GM12878 (cell line): ENCODE measurements around the gene ZNF892. TPM values are rescaled to one million over a fixed set of nuclear protein-coding genes. Genes with fewer than 3 reads are reported as not detected.

Source experiments
- ATAC-seq: fragments of 200-7000 bp; cut with Tn5 transposase; 3 replicates; pipeline ENCODE4 v1.9.1; 2020; ENCODE audit warnings: mild to moderate bottlenecking, moderate library complexity
- Bru-seq: library from RNA; stranded (reverse); fragments of 400-500 nt; gene quantifications from one replicate; lab custom pipeline; 2021; lab: Mats Ljungman, UMichigan
- BruChase-seq, 2 experiments: library from RNA; stranded (reverse); fragments of 400-500 nt; gene quantifications; one replicate each; lab custom pipeline; 2021; lab: Mats Ljungman, UMichigan
- BruUV-seq: library from RNA; stranded (reverse); fragments of 400-500 nt; replicated peaks from 2 replicates; lab custom pipeline; 2021; lab: Mats Ljungman, UMichigan
- CTCF ChIA-PET: fragments of 300-600 bp; sonication (Branson Sonifier 250); formaldehyde crosslinking; extraction: SDS; loops from one replicate; lab custom pipeline; 2021; ENCODE audit warnings: inconsistent platforms; lab: Yijun Ruan, JAX
- POLR2A ChIA-PET: fragments of 350-600 bp; formaldehyde crosslinking; extraction: SDS; loops from one replicate; lab custom pipeline; 2021; ENCODE audit warnings: inconsistent platforms; lab: Charles Lee
- RAD21 ChIA-PET: fragments of 300-600 bp; sonication (Branson Sonifier 250); formaldehyde crosslinking; loops from one replicate; lab custom pipeline; 2023; ENCODE audit warnings: antibody characterized with exemption; ENCODE audit not compliant: unreplicated experiment; lab: Charles Lee
- SMC1A ChIA-PET: fragments of 300-600 bp; sonication (Branson Sonifier 250); formaldehyde crosslinking; loops from one replicate; lab custom pipeline; 2023; ENCODE audit not compliant: unreplicated experiment, uncharacterized antibody; lab: Charles Lee
- DNase-seq: peaks from one replicate; pipeline ENCODE4 v3.0.0-alpha.2; 2011; ENCODE audit warnings: low read depth, low spot score
- FAIRE-seq: peaks from 3 replicates; lab custom pipeline; 2011; peaks lifted over from hg19 to GRCh38; lab: Jason Lieb, UNC
- H2AFZ ChIP-seq: 2 replicates; pipeline ENCODE4 v1.6.0; 2011; ENCODE audit warnings: low read depth, low read length, control low read depth; ENCODE audit not compliant: control insufficient read depth
- H3K27ac ChIP-seq: 2 replicates; pipeline ENCODE4 v1.5.1; 2011; ENCODE audit warnings: control low read depth; ENCODE audit not compliant: control insufficient read depth, insufficient read depth
- H3K27me3 ChIP-seq, 2 experiments: replicated peaks in 1 of 2; 2 replicates each; pipeline versions ENCODE4 v1.6.0 to v1.6.1; 2011; ENCODE audit warnings: low read length in 1 of 2; ENCODE audit not compliant: control insufficient read depth in 2 of 2, insufficient read depth in 2 of 2
- H3K36me3 ChIP-seq, 2 experiments: 2 replicates each; pipeline ENCODE4 v1.5.1; 2011; ENCODE audit warnings: low read length in 1 of 2; ENCODE audit not compliant: control insufficient read depth in 2 of 2, insufficient read depth in 2 of 2
- H3K4me1 ChIP-seq: 2 replicates; pipeline ENCODE4 v1.6.1; 2011; ENCODE audit warnings: mild to moderate bottlenecking, low read length, moderate library complexity, mixed read lengths; ENCODE audit not compliant: control insufficient read depth, insufficient read depth
- H3K4me2 ChIP-seq: 2 replicates; pipeline ENCODE4 v1.6.0; 2011; ENCODE audit warnings: control low read depth; ENCODE audit not compliant: control insufficient read depth, insufficient read depth
- H3K4me3 ChIP-seq: fragments of 200-600 bp; sonication (generic); 2 replicates; pipeline ENCODE4 v1.5.1; 2016
- H3K79me2 ChIP-seq: 2 replicates; pipeline ENCODE4 v1.6.0; 2011; ENCODE audit warnings: low read length; ENCODE audit not compliant: control insufficient read depth, insufficient read depth
- H3K9ac ChIP-seq: 2 replicates; pipeline ENCODE4 v1.8.0; 2011; ENCODE audit warnings: low read length, control low read depth, mixed read lengths; ENCODE audit not compliant: control insufficient read depth, insufficient read depth
- H3K9me3 ChIP-seq: replicated peaks from 3 replicates; pipeline ENCODE4 v1.5.1; 2011; ENCODE audit warnings: mild to moderate bottlenecking, low read length; ENCODE audit not compliant: control insufficient read depth, insufficient read depth
- H4K20me1 ChIP-seq: 2 replicates; pipeline ENCODE4 v1.6.0; 2011; ENCODE audit not compliant: control insufficient read depth, insufficient read depth
- BCL11A ChIP-seq: IDR thresholded peaks from 2 replicates; pipeline ENCODE4 v1.6.1; 2011; ENCODE audit warnings: low read depth, low read length
- FOXK2 ChIP-seq: fragments of 450-650 bp; IDR thresholded peaks from 2 replicates; pipeline ENCODE4 v1.6.1; 2017; ENCODE audit warnings: mild to moderate bottlenecking, moderate library complexity
- NFYB ChIP-seq: IDR thresholded peaks from 2 replicates; pipeline ENCODE4 v1.6.1; 2011; ENCODE audit warnings: low read depth, mild to moderate bottlenecking, low read length, improper control_type of control experiment, moderate library complexity; ENCODE audit not compliant: insufficient read depth
- SRF ChIP-seq, 2 experiments: IDR thresholded peaks; 2 replicates each; pipeline ENCODE4 v1.6.1; 2011; ENCODE audit warnings: low read depth in 2 of 2, low read length in 2 of 2, mild to moderate bottlenecking in 1 of 2, moderate library complexity in 1 of 2
- WGBS: methylation state at CpG from one replicate; pipeline ENCODE4 v1.1.6; 2016; ENCODE audit warnings: low lambda C conversion rate; ENCODE audit not compliant: insufficient replicate concordance, insufficient coverage; ENCODE audit errors: missing lambda C conversion rate; 5-methylcytosine and 5-hydroxymethylcytosine counted together
- in situ Hi-C: fragments of 300-500 bp; cut with MboI; formaldehyde crosslinking; loops from 9 replicates; pipeline ENCODE4 v1.14.3; 2018; ENCODE audit warnings: mixed read lengths
- intact Hi-C: fragments of 100-400 bp; cut with micrococcal nuclease; formaldehyde crosslinking; loops from one replicate; pipeline ENCODE4 v1.14.2; 2022; ENCODE audit not compliant: unreplicated experiment
- long read RNA-seq, 2 experiments: library from polyadenylated mRNA; unstranded; transcript quantifications; one replicate each; pipeline ENCODE4 v2.0.0, GENCODE V29; 2019 to 2020
- polyA minus RNA-seq, 3 experiments: library from RNA; depleted of rRNA, polyadenylated mRNA; stranded (reverse); fragments of >200 nt; gene quantifications; 2 replicates each; pipeline ENCODE4 v1.2.3, GENCODE V29; 2011
- polyA plus RNA-seq, 11 experiments: library from polyadenylated mRNA; depleted of rRNA in 4 of 11; unstranded in 6 of 11; stranded (reverse) in 5 of 11; fragments of >200 nt; fragmentation: Nextera tagmentation in 4 of 11; fragmentation: Illumina TruSeq in 1 of 11; extraction: Ambion mirVana in 4 of 11; extraction: Trizol in 1 of 11; gene quantifications; 1 replicate in 1 of 11; 2 replicates in 10 of 11; pipeline versions ENCODE4 v1.2.1 to v1.2.3, GENCODE V29; 2011 to 2016; ENCODE audit warnings: inconsistent platforms in 2 of 11, missing spikeins in 2 of 11, low read depth in 1 of 11
- total RNA-seq, 4 experiments: library from RNA; depleted of rRNA in 3 of 4; stranded (reverse); fragments of >200 nt in 3 of 4; fragmentation: Illumina TruSeq in 1 of 4; extraction: Trizol in 1 of 4; gene quantifications; 2 replicates each; pipeline versions ENCODE4 v1.2.1 to v1.2.3, GENCODE V29; 2013 to 2021
- TF ChIP-seq, protein P1 (sequence below): fragments of 450-650 bp; IDR thresholded peaks from 2 replicates; pipeline ENCODE4 v1.6.1; 2018; ENCODE audit warnings: borderline replicate concordance, mild to moderate bottlenecking; ENCODE audit not compliant: partially characterized antibody
- TF ChIP-seq, protein P2 (sequence below): IDR thresholded peaks from 2 replicates; pipeline ENCODE4 v1.6.1; 2012; ENCODE audit warnings: improper control_type of control experiment, low read depth, low read length; ENCODE audit not compliant: insufficient replicate concordance
- TF ChIP-seq, protein P3 (sequence below): fragments of 450-650 bp; IDR thresholded peaks from 2 replicates; pipeline ENCODE4 v1.6.1; 2017; ENCODE audit warnings: mild to moderate bottlenecking

The ZNF892 gene
- total RNA-seq (2013; cell fraction: nucleolus; rRNA removed) = 23.8 and 24.1 TPM in 2 replicates
- total RNA-seq (2014; rRNA removed) = 0.11 and 0.93 TPM in 2 replicates
- 0.72 and 0.74 TPM in 2 replicates for total RNA-seq (2014; rRNA removed; fragmentation: Illumina TruSeq; extraction: Trizol)
- total RNA-seq (2021) = 0.59 and 0.85 TPM in 2 replicates
- polyA plus RNA-seq (2011; ENCODE audit: low read depth) = 0.22 TPM
- 1.3 and 1.7 TPM in 2 replicates for polyA plus RNA-seq (2011; rRNA removed)
- polyA plus RNA-seq (2011; cell fraction: cytosol; rRNA removed) = 1.4 and 1.7 TPM in 2 replicates
- polyA plus RNA-seq (2011; cell fraction: nucleus; rRNA removed) = 1.2 TPM in 2 replicates
- polyA plus RNA-seq (2012) = 0.22 and 0.35 TPM in 2 replicates
- 0.21 and 0.40 TPM in 2 replicates for polyA plus RNA-seq (2014; fragmentation: Illumina TruSeq; extraction: Trizol)
- polyA plus RNA-seq (2014; fragmentation: Nextera tagmentation; extraction: Ambion mirVana) = not detected
- polyA plus RNA-seq (2014; rRNA removed) = 0.22 and 0.30 TPM in 2 replicates
- polyA plus RNA-seq (2016; fragmentation: Nextera tagmentation; extraction: Ambion mirVana) = under 1 TPM in 1 of 2 experiments, not detected in 1; 0.29 TPM
- polyA minus RNA-seq (2011; rRNA and poly(A)+ RNA removed) = 4.5 and 5.8 TPM in 2 replicates
- 1.3 and 2.9 TPM in 2 replicates for polyA minus RNA-seq (2011; cell fraction: cytosol; rRNA and poly(A)+ RNA removed)
- polyA minus RNA-seq (2011; cell fraction: nucleus; rRNA and poly(A)+ RNA removed) = 6.5 and 7.4 TPM in 2 replicates
- percentile 66 among the genes with signal in this experiment for Bru-seq, nascent RNA
- BruChase-seq, experiment 1, labeled RNA remaining after a 6-hour chase = percentile 64 among the genes with signal in this experiment
- BruChase-seq, experiment 2, labeled RNA remaining after a 2-hour chase = percentile 68 among the genes with signal in this experiment
- long read RNA-seq, experiment 1, partial matches to known transcripts = 0 of 1 reads
- long read RNA-seq, experiment 1, other reads (novel, unspliced or antisense) = 1 of 1 reads
- long read RNA-seq, experiment 2 = 0 reads

DNA sequence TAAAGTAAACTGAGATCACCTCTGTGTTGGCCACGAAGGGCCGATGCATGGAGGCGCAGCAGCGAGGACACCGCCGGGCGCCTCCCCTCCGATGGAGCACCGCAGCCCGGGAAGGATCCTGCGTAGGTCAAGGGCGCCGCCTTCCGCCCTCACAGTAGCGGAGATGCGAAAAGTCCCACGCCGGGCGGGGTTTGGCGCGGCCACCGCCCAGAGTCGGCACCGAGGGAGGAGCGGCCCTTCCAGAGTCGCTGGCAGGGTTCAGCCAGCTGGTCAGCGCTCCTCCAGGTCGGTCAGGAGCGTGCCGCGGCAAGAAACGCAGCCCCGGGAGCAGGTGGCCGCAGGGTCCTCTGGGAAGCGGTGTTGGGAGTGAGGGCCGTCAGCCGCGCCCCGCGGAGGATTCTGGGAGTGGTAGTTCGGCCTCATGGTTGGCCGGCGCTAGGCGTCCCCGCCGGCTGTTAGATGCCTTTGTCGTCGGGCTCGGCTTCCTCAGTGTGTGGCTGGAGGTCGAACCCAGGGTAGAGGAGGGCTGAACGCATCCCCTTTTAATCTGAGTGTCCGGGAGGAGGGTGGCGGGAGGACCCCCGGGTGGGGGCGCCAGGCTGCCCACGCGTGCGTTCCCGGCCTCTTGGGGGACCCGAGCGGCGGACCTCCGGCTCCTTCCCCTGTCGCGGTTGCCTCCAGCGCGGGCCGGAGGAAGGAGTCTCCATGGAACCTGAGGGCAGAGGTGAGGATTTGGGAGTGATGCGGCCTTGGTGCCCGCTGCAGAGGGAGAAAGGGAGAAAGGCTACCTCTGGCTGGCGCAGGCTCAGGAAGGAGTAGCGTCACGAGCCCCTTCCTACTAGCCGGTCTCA, at the start of gene ZNF892:
Gene ZNF892, plus strand, starts transcription at position 411 of the 851 bp plus-strand sequence. Its CDS starts 295 bp downstream, at position 706.
- H3K4me2 ChIP-seq = peak within 1 kb of the TSS; percentile 93
- H3K4me1 ChIP-seq = no peaks in the 10 kb centered on the region
- intact Hi-C loops (loop anchor here (2.0 to 10.0 kb wide), 3 partner anchors 43 to 183 kb away; partner anchors contain the start of genes MAL and ZNF2), in situ Hi-C loops (no loop called here)
- peak within 1 kb of the TSS; percentile 82 for H2AFZ ChIP-seq
- peak; percentile 98 for ATAC-seq
- no peaks in the 10 kb centered on the region for H4K20me1 ChIP-seq
- ChIA-PET CTCF (interaction anchor here (0.8 to 1.5 kb wide), 2 partner anchors 131 to 185 kb away, joined by 3 to 7 read pairs; no protein-coding TSS in a partner anchor), POLR2A (no interaction called here), RAD21 (no interaction called here), SMC1A (no interaction called here)
- peak within 1 kb of the TSS; percentile 21 for H3K9ac ChIP-seq
- TSS peak; percentile 67 for BruUV-seq
- no peaks in the 10 kb centered on the region for H3K79me2 ChIP-seq
- H3K27ac ChIP-seq = peak within 1 kb of the TSS; percentile 30; the same call in 1 of the 2 replicates
- H3K9me3 ChIP-seq = peaks cover 10% of the 10 kb centered on the region; the same call in 2 of the 3 replicates
- 3% methylated on average over 69 of the region's 74 CpGs for WGBS
- no peaks in the 10 kb centered on the region for H3K27me3 ChIP-seq
- peak within 1 kb of the TSS; percentile 79 for H3K4me3 ChIP-seq
- H3K36me3 ChIP-seq = no peaks in the 10 kb centered on the region; a peak in 2 of 4 replicates
- DNase-seq = peak; percentile 45
- peak; percentile 78 for FAIRE-seq
- TF ChIP-seq FOXK2 (no peak), SRF (IDR thresholded peaks at IDR 0.05; ENCODE audit: low read depth in 2 of 2, low read length in 2 of 2) (no peak), NFYB (0 out of 2 replicates have a peak, but pooled peaks have one; percentile 5), BCL11A (no peak)
- TF ChIP-seq, protein P1, sequence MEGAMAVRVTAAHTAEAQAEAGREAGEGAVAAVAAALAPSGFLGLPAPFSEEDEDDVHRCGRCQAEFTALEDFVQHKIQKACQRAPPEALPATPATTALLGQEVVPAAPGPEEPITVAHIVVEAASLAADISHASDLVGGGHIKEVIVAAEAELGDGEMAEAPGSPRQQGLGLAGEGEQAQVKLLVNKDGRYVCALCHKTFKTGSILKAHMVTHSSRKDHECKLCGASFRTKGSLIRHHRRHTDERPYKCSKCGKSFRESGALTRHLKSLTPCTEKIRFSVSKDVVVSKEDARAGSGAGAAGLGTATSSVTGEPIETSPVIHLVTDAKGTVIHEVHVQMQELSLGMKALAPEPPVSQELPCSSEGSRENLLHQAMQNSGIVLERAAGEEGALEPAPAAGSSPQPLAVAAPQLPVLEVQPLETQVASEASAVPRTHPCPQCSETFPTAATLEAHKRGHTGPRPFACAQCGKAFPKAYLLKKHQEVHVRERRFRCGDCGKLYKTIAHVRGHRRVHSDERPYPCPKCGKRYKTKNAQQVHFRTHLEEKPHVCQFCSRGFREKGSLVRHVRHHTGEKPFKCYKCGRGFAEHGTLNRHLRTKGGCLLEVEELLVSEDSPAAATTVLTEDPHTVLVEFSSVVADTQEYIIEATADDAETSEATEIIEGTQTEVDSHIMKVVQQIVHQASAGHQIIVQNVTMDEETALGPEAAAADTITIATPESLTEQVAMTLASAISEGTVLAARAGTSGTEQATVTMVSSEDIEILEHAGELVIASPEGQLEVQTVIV = no peak
- TF ChIP-seq, protein P2, sequence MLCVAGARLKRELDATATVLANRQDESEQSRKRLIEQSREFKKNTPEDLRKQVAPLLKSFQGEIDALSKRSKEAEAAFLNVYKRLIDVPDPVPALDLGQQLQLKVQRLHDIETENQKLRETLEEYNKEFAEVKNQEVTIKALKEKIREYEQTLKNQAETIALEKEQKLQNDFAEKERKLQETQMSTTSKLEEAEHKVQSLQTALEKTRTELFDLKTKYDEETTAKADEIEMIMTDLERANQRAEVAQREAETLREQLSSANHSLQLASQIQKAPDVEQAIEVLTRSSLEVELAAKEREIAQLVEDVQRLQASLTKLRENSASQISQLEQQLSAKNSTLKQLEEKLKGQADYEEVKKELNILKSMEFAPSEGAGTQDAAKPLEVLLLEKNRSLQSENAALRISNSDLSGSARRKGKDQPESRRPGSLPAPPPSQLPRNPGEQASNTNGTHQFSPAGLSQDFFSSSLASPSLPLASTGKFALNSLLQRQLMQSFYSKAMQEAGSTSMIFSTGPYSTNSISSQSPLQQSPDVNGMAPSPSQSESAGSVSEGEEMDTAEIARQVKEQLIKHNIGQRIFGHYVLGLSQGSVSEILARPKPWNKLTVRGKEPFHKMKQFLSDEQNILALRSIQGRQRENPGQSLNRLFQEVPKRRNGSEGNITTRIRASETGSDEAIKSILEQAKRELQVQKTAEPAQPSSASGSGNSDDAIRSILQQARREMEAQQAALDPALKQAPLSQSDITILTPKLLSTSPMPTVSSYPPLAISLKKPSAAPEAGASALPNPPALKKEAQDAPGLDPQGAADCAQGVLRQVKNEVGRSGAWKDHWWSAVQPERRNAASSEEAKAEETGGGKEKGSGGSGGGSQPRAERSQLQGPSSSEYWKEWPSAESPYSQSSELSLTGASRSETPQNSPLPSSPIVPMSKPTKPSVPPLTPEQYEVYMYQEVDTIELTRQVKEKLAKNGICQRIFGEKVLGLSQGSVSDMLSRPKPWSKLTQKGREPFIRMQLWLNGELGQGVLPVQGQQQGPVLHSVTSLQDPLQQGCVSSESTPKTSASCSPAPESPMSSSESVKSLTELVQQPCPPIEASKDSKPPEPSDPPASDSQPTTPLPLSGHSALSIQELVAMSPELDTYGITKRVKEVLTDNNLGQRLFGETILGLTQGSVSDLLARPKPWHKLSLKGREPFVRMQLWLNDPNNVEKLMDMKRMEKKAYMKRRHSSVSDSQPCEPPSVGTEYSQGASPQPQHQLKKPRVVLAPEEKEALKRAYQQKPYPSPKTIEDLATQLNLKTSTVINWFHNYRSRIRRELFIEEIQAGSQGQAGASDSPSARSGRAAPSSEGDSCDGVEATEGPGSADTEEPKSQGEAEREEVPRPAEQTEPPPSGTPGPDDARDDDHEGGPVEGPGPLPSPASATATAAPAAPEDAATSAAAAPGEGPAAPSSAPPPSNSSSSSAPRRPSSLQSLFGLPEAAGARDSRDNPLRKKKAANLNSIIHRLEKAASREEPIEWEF = no peak
- TF ChIP-seq, protein P3, sequence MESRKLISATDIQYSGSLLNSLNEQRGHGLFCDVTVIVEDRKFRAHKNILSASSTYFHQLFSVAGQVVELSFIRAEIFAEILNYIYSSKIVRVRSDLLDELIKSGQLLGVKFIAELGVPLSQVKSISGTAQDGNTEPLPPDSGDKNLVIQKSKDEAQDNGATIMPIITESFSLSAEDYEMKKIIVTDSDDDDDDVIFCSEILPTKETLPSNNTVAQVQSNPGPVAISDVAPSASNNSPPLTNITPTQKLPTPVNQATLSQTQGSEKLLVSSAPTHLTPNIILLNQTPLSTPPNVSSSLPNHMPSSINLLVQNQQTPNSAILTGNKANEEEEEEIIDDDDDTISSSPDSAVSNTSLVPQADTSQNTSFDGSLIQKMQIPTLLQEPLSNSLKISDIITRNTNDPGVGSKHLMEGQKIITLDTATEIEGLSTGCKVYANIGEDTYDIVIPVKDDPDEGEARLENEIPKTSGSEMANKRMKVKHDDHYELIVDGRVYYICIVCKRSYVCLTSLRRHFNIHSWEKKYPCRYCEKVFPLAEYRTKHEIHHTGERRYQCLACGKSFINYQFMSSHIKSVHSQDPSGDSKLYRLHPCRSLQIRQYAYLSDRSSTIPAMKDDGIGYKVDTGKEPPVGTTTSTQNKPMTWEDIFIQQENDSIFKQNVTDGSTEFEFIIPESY = no peak
